NCI-H226 (cell line): ENCODE data around the gene OVOL2.
"Not testable (repeated sequence)": the region's sequence is repeated elsewhere in the genome, so short reads cannot be mapped to it uniquely, and the experiment has no call there.

Experiments
- DNase-seq: peaks from one replicate; pipeline ENCODE4 v3.0.0-alpha.2; 2015

The OVOL2 gene

GRCh38 chr20:18056174-18057100 lies 1.3 kb downstream of the OVOL2 start:
- DNase-seq, result no peak

- no peak for DNase-seq
Measured at GRCh38 chr20:18055261-18055660, 2.5 kb downstream of the OVOL2 start.

GRCh38 chr20:18052856-18053255 lies 4.9 kb downstream of the OVOL2 start:
- no peak for DNase-seq

- no peak for DNase-seq
Measured at GRCh38 chr20:18050628-18051027, 7.1 kb downstream of the OVOL2 start.

- DNase-seq, result no peak
Measured at GRCh38 chr20:18048176-18048575, 9.5 kb downstream of the OVOL2 start.

GRCh38 chr20:18046535-18046934 lies 11.2 kb downstream of the OVOL2 start:
- DNase-seq, result no peak

GRCh38 chr20:18042229-18042628 lies 15.5 kb downstream of the OVOL2 start:
- DNase-seq, result no peak

- DNase-seq, result no peak
Measured at GRCh38 chr20:18041462-18041861, 16.3 kb downstream of the OVOL2 start.

- no peak for DNase-seq
Measured at GRCh38 chr20:18039063-18039462, 18.7 kb downstream of the OVOL2 start.

GRCh38 chr20:18034039-18034438 lies 23.7 kb downstream of the OVOL2 start:
- no peak for DNase-seq

- no peak for DNase-seq
Measured at GRCh38 chr20:18032977-18033892, 24.5 kb downstream of the OVOL2 start.

- DNase-seq, result no peak
Measured at GRCh38 chr20:18031888-18032509, 25.7 kb downstream of the OVOL2 start.

GRCh38 chr20:18031050-18031449 lies 26.7 kb downstream of the OVOL2 start:
- no peak for DNase-seq

GRCh38 chr20:18030020-18030419 lies 27.7 kb downstream of the OVOL2 start:
- no peak for DNase-seq

- DNase-seq, result not testable (repeated sequence)
Measured at GRCh38 chr20:18027011-18027410, 30.7 kb downstream of the OVOL2 start.

- DNase-seq, result no peak
Measured at GRCh38 chr20:18024606-18025127, 33.0 kb downstream of the OVOL2 start.

- DNase-seq, result no peak
Measured at GRCh38 chr20:18020931-18021330, 36.8 kb downstream of the OVOL2 start.

GRCh38 chr20:18019068-18019467 lies 38.6 kb downstream of the OVOL2 start:
- DNase-seq, result no peak

- no peak for DNase-seq
Measured at GRCh38 chr20:18018100-18018499, 39.6 kb downstream of the OVOL2 start.

GRCh38 chr20:18016772-18017171 lies 40.9 kb downstream of the OVOL2 start:
- DNase-seq, result no peak

- no peak for DNase-seq
Measured at GRCh38 chr20:18014411-18014810, 43.3 kb downstream of the OVOL2 start.

- no peak for DNase-seq
Measured at GRCh38 chr20:18012901-18013300, 44.8 kb downstream of the OVOL2 start.
